Upper lobe of right lung (tissue), 1 donor: Measurements from ENCODE around the gene ROR1. TPM values are rescaled to one million over a fixed set of nuclear protein-coding genes. Genes with fewer than 3 reads are reported as not detected.

Experiments
- ATAC-seq: fragments of 200-7000 bp; cut with Tn5 transposase; one replicate; pipeline ENCODE4 v1.9.1; 2020; ENCODE audit warnings: mild to moderate bottlenecking, moderate library complexity
- DNase-seq: peaks from one replicate; pipeline ENCODE4 v3.0.0-alpha.2; 2020
- H3K27ac ChIP-seq: fragments of 200-600 bp; one replicate; pipeline ENCODE4 v1.8.0; 2022
- H3K27me3 ChIP-seq: fragments of 200-600 bp; one replicate; pipeline ENCODE4 v1.8.0; 2022; ENCODE audit warnings: mild to moderate bottlenecking
- H3K36me3 ChIP-seq: fragments of 200-600 bp; one replicate; pipeline ENCODE4 v1.8.0; 2022
- H3K4me1 ChIP-seq: fragments of 200-600 bp; one replicate; pipeline ENCODE4 v1.8.0; 2022
- H3K4me3 ChIP-seq: fragments of 200-600 bp; one replicate; pipeline ENCODE4 v1.8.0; 2022; ENCODE audit warnings: mild to moderate bottlenecking
- H3K9me3 ChIP-seq: fragments of 200-600 bp; one replicate; pipeline ENCODE4 v1.8.0; 2022
- intact Hi-C: fragments of 100-400 bp; cut with DNase I; formaldehyde crosslinking; loops from one replicate; pipeline ENCODE4 v1.11.0; 2022
- total RNA-seq: library from RNA; stranded (reverse); fragmentation: NEBNext Ultra II Directional; extraction: Animal tissue kit (Norgen Biotek cat#: 25700); gene quantifications from one replicate; pipeline ENCODE4 v1.2.1, GENCODE V29; 2021
- TF ChIP-seq, protein P1 (sequence below): fragments of 200-600 bp; IDR thresholded peaks from one replicate; pipeline ENCODE4 v1.8.0; 2022; ENCODE audit warnings: antibody characterized with exemption
- donor health status: DM: no; HTN: yes; CAD: no; lungs with severe emphysema.

The ROR1 gene
- total RNA-seq, 1 donor from 2014 or later = 21.4 TPM

DNA sequence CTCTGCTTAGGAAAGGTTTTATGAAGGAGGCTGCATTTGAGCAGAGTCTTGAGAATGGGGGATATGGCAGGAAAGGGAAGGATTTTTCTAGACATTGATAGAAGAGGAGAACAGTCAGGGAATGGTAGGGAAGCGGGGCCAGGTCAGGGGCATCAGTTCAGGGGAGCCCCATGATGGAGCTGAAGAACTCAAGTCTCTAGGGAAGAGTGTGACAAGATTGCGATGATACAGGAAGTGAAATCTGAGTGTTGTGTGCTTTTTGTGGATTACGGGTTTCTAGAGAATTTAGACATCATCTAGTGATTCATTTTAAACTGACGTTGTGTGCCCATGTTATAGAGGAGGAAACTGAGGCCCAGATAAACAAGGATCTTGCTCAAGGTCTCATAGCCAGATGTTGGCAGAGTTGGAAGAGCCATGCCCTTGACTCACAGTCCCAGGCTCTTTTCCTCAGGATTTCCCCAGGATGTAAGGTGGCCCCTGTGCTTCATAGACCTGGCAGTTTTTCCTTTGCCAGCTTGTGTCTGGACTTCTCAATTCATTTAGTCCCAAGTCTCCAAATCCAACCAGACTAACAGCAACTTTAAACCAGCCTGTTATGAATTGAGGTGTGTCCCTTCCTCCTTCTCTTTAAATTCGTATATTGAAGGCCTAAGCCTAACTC is 130.3 kb downstream of the ROR1 start:
- no peaks in the 10 kb centered on the region for H3K27me3 ChIP-seq
- no peak overlapping the region for H3K4me3 ChIP-seq
- H3K9me3 ChIP-seq = no peaks in the 10 kb centered on the region
- H3K27ac ChIP-seq = no peak overlapping the region
- no peaks in the 10 kb centered on the region for H3K4me1 ChIP-seq
- no peak for DNase-seq
- H3K36me3 ChIP-seq = no peaks in the 10 kb centered on the region
- ATAC-seq = no peak
- TF ChIP-seq, protein P1, sequence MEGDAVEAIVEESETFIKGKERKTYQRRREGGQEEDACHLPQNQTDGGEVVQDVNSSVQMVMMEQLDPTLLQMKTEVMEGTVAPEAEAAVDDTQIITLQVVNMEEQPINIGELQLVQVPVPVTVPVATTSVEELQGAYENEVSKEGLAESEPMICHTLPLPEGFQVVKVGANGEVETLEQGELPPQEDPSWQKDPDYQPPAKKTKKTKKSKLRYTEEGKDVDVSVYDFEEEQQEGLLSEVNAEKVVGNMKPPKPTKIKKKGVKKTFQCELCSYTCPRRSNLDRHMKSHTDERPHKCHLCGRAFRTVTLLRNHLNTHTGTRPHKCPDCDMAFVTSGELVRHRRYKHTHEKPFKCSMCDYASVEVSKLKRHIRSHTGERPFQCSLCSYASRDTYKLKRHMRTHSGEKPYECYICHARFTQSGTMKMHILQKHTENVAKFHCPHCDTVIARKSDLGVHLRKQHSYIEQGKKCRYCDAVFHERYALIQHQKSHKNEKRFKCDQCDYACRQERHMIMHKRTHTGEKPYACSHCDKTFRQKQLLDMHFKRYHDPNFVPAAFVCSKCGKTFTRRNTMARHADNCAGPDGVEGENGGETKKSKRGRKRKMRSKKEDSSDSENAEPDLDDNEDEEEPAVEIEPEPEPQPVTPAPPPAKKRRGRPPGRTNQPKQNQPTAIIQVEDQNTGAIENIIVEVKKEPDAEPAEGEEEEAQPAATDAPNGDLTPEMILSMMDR = no peak
- intact Hi-C loops = no loop called here

DNA sequence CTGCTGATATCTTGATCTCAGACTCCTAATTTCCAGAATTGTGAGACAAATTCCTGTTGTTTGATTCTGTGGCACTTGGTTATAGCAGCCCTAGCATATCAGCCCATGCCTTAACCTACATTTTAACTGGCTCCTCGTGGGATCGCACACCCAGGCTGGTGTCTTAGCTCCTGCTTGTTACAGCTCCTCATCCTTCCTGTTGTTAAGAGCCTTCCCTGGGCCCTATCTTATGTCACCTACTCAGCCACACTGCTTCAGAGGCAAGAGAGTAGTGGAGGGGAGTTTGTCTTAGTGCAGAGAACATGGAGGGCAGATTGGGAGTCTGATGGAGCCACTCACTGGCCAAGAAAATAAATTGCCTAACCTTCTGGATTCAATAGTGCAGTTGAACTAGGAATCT is 131.0 kb downstream of the ROR1 start:
- intact Hi-C loops = no loop called here
- no peak for DNase-seq
- H3K4me1 ChIP-seq = no peaks in the 10 kb centered on the region

DNA sequence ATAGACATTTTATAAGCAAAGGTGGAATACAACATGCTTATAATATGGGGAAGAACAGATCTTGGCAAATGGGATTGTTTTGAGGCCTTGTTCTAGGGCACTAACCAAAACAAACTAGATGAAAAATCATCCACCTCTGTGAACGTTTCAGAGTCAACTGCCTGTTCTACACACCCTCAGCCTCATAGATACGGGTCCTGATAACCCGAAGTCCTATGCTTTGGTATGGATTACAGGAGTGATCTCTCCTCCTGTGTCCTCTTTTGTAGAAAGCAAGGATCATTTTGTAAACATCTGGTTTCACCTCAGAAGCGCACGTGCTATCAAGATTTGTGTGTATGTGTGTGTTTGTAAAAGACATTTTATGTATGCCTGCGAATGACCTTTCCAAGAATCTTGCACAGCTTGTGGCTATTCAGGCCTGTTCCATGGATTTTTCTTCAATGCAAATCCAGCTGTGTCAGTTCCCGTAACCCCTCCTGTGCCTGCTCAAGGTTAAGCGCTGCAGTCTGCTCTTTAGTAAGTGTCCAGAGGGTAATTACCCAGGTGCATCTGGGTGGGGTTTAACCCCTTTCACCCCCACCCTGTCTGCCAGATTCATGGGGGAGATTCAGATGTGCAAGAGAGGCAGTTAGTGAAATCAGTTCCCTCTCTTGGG is 132.4 kb downstream of the ROR1 start:
- Histone ChIP-seq H3K9me3 (no peaks in the 10 kb centered on the region), H3K4me3 (no peak overlapping the region), H3K27me3 (no peaks in the 10 kb centered on the region), H3K27ac (no peak overlapping the region), H3K4me1 (no peaks in the 10 kb centered on the region), H3K36me3 (no peaks in the 10 kb centered on the region)
- no peak for ATAC-seq
- no peak for DNase-seq
- TF ChIP-seq, protein P1 = no peak
- intact Hi-C loops = no loop called here

More for the DNA sequence above, 131.0 kb downstream of the ROR1 start:
- H3K4me3 ChIP-seq = no peak overlapping the region
- no peaks in the 10 kb centered on the region for H3K9me3 ChIP-seq
- no peaks in the 10 kb centered on the region for H3K36me3 ChIP-seq
- TF ChIP-seq, protein P1 = no peak
- no peak overlapping the region for H3K27ac ChIP-seq
- no peak for ATAC-seq
- no peaks in the 10 kb centered on the region for H3K27me3 ChIP-seq

DNA sequence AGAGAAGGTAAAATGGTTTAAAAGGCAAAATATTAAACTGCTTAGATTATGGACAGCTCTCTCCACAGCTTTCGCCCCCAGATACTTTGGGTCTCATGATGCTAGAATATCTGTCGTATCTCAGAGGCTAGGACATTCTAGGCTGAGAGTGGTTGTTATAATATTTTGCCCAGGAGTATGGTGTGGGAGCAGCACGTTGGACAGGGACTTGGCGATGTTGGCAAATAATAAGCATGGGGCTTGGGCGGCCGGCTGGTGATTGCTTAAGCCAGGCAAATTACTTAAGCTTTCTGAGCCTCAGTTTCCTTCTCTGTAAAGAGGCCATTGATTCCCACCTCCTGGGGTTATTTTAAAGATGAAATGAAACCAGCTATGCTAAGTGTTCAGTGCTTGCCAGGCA is 133.2 kb downstream of the ROR1 start:
- intact Hi-C loops = no loop called here
- no peaks in the 10 kb centered on the region for H3K27me3 ChIP-seq
- no peak overlapping the region for H3K4me3 ChIP-seq
- DNase-seq (no peak), ATAC-seq (no peak)
- no peak overlapping the region for H3K27ac ChIP-seq
- H3K9me3 ChIP-seq = no peaks in the 10 kb centered on the region
- TF ChIP-seq, protein P1 = no peak
- no peaks in the 10 kb centered on the region for H3K4me1 ChIP-seq
- H3K36me3 ChIP-seq = no peaks in the 10 kb centered on the region

DNA sequence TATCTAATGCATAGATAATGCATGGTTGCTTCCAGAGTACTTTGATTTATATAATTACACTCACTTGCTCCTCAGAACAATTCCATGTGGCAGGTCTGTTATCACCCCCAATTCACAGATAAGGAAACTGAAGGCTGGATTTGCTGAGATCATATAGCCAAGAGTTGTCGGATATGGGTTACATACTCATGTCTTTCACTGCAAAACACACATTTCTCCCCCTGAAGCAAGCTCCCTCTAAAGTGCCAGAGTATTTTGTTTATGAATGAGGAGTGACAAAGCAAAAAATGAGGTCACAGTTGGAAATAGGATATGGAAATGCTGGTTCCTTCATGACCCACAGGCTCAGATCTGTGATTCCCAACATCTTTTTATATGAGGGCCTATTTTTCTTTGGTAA is 134.2 kb downstream of the ROR1 start:
- intact Hi-C loops = no loop called here
- H3K27me3 ChIP-seq = no peaks in the 10 kb centered on the region
- no peak overlapping the region for H3K27ac ChIP-seq
- H3K4me3 ChIP-seq = no peak overlapping the region
- TF ChIP-seq, protein P1 = no peak
- DNase-seq (no peak), ATAC-seq (no peak)
- H3K9me3 ChIP-seq = no peaks in the 10 kb centered on the region
- H3K4me1 ChIP-seq = no peaks in the 10 kb centered on the region
- no peaks in the 10 kb centered on the region for H3K36me3 ChIP-seq
